ENCODE data around the gene PTGDR2. TPM values are rescaled to one million over a fixed set of nuclear protein-coding genes. Genes with fewer than 3 reads are reported as not detected.

The PTGDR2 gene
- total RNA-seq, 4 donors from 2014 or later, result 0.11 TPM; not detected in 3

DNA sequence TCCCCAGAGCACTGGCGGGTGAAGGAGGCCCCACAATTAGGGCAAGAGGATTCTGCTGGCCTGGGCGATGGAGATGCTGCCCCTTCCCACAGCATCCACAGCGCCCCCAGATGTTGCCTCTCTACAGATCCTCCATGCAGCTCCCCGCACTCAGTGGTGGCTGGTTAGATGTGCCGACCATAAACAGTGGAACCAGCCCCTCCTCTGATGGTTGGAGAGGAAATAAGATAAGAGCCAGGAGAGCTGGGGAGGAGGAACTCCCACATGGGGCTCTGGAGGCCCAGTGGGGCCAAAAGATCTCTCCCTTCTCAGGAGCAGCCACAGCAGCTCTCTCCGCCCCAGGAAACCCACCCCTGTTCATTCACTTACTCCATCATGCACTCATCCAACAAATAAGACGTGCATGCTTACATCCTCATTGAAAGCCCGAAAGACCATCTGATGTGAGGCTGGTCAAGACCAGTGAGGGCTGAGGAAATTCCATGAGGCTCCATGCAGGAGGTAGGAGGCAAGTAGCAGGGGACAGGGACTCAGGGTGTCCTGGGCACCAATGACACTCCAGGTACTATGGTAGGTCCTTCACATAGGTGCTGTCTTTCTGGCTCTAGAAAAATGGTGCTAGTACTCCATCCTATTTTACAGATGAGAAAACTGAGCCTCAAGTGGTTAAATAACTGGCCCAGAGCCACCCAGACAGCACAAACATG is 1.5 kb downstream of the PTGDR2 start:
- H3K27me3 ChIP-seq, result no peaks in the 10 kb centered on the region
- H3K36me3 ChIP-seq, result peaks cover 14 to 16% of the 10 kb centered on the region in 2 donors
- WGBS, 2 donors, result 88 to 91% methylated on average over 8 of the region's 8 CpGs
- intact Hi-C loops (cut with DNase I), result no loop called here
- no peak overlapping the region for H3K4me3 ChIP-seq (replicated peaks in 1 of 3)
- no peak for DNase-seq
- no peak for TF ChIP-seq POLR2A (IDR thresholded peaks at IDR 0.05)
- TF ChIP-seq, protein P1, sequence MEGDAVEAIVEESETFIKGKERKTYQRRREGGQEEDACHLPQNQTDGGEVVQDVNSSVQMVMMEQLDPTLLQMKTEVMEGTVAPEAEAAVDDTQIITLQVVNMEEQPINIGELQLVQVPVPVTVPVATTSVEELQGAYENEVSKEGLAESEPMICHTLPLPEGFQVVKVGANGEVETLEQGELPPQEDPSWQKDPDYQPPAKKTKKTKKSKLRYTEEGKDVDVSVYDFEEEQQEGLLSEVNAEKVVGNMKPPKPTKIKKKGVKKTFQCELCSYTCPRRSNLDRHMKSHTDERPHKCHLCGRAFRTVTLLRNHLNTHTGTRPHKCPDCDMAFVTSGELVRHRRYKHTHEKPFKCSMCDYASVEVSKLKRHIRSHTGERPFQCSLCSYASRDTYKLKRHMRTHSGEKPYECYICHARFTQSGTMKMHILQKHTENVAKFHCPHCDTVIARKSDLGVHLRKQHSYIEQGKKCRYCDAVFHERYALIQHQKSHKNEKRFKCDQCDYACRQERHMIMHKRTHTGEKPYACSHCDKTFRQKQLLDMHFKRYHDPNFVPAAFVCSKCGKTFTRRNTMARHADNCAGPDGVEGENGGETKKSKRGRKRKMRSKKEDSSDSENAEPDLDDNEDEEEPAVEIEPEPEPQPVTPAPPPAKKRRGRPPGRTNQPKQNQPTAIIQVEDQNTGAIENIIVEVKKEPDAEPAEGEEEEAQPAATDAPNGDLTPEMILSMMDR (IDR thresholded peaks at IDR 0.05), result no peak
- no peaks in the 10 kb centered on the region for H3K9me3 ChIP-seq
- no peak overlapping the region for H3K27ac ChIP-seq
- H3K4me1 ChIP-seq, result no peaks in the 10 kb centered on the region

DNA sequence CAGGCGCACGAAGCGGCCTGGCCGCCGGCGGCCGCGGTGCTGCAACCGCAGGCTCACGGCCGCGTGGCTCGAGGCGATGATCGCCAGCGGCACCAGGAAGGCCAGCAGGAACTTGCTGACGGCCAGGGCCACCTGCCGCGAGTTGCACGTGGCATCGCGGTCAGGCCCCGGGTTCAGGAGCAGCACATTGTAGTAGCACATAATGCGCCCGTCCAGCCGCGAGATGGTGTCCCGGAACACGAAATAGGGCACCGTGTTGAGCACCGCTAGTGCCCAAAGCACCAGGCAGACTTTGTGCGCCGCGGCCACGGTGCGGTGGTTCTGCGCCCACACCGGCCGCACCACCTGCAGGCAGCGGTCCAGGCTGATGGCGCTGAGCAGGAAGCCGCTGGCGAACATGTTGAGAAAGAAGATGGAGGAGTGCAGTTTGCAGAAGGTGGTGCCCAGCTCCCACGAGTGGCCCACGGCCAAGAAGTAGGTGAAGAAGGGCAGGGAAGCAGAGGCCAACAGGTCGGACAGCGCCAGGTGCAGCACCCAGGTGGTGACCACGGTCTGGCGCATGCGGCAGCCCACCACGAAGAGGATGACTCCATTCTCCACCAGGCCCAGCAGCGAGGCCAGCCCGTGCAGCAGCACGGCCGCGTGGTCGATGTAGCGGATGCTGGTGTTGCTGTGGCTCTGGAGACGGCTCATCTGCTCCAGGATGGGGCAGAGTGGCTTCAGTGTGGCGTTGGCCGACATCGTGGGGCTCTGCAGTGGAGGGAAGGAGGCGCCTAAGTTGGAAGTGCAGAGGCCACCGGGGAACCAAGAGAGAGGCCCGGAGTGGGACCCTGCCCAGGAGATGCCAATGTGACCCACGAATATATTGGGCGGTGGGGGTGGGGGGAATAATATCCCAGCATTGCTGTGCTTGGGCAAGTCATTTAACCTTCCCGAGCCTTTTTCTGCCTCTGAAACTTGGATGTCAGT is 2.5 kb downstream of the PTGDR2 start:
- Histone ChIP-seq H3K27me3 (no peaks in the 10 kb centered on the region), H3K27ac (no peak overlapping the region), H3K4me1 (no peaks in the 10 kb centered on the region), H3K36me3 (peaks cover 14 to 16% of the 10 kb centered on the region in 2 donors), H3K9me3 (no peaks in the 10 kb centered on the region), H3K4me3 (replicated peaks in 1 of 3) (no peak overlapping the region)
- TF ChIP-seq POLR2A (IDR thresholded peaks at IDR 0.05), result no peak
- TF ChIP-seq, protein P1 (IDR thresholded peaks at IDR 0.05), result no peak
- no peak for DNase-seq
- intact Hi-C loops (cut with DNase I), result no loop called here
- 81 to 92% methylated on average over 38 to 67 of the region's 68 CpGs for WGBS, 2 donors

DNA sequence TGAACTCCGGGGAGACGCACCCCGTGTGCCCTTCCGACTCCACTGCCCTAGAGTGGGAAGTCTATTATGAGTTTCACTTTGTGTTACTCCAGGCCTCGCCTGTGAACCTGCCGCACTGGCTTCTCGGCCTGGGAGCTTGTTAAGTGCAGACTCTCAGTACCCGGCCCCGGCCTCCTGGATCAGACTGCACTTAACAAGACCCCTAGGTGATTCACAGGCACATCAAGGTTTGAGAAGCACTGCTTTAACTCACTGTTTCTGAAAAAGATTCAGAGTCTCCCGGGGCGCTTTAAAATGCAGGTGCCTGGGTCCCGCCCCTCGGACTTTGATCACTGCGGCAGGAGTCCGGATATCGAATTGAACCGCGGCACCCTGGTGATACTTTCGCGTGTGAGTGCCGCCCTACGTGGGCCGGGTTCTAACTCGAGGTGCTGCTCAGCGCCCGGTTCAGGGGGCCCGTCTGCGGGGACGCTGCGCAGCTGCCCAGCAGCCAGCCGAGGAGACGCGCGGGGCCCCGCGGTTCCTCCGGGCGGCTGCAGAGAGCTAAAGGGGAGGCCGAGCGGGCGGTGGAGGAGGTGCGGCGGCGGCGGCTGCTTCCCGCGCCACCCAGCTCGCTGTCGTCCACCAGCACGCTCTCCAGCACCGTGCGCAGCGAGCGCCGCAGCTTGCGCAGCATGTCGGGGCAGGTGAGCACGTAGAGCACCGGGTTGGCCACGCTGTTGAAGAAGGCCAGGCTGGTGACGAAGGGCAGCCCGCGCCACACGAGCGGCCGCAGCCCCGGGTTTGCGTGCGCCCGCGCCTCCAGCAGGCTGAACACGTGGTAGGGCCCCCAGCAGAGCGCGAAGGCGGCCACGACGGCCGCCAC is 3.4 kb downstream of the PTGDR2 start:
- no peak for DNase-seq
- H3K4me1 ChIP-seq, result no peaks in the 10 kb centered on the region
- WGBS, 2 donors, result 48 to 81% methylated on average over 11 to 20 of the region's 78 CpGs
- TF ChIP-seq, protein P1 (IDR thresholded peaks at IDR 0.05), result no peak
- TF ChIP-seq POLR2A (IDR thresholded peaks at IDR 0.05), result no peak
- H3K9me3 ChIP-seq, result no peaks in the 10 kb centered on the region
- H3K27ac ChIP-seq, result no peak overlapping the region
- intact Hi-C loops (cut with DNase I), result no loop called here
- H3K36me3 ChIP-seq, result peaks cover 14 to 16% of the 10 kb centered on the region in 2 donors
- no peaks in the 10 kb centered on the region for H3K27me3 ChIP-seq
- no peak overlapping the region for H3K4me3 ChIP-seq (replicated peaks in 1 of 3)

DNA sequence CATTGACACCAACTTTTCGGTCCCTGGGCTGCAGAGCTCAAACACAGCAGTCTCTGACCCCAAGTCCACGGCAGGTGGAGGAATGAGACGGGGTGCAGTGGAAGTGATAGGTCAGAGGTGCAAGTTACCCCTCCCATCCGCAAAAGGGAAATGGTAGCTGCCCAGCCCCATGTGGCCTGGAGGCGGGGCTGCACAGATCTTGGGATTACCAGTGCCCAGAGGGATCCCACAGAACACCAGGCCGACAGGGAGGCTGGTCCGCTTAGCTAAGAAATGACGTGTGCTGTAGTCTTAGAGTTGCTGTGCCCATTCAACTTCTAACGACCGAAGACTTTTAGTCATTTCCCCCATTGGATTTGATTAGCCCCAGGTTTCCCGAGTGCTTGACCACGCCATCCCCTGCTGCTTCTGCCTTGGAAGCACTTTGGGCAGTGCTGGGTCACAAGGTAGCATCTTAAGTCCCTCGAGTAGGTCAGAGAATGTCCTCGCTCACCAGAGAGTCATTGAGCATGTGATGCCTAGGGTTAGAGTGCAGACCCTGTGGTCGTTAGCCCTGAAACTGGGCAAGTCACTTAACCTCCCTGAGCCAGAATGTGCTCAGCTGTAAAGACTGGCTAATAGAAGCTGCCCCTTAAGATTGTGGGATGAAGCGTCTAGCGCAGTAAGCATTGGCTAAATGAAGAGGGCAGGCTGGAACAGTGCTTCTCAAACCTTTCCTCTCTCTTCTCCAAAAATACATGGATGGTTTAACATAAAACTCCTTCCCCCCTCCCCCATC is 4.2 kb downstream of the PTGDR2 start:
- H3K36me3 ChIP-seq, result peaks cover 14 to 16% of the 10 kb centered on the region in 2 donors
- no peak overlapping the region for H3K27ac ChIP-seq
- H3K27me3 ChIP-seq, result no peaks in the 10 kb centered on the region
- no peak overlapping the region for H3K4me3 ChIP-seq (replicated peaks in 1 of 3)
- TF ChIP-seq, protein P1 (IDR thresholded peaks at IDR 0.05), result no peak
- TF ChIP-seq POLR2A (IDR thresholded peaks at IDR 0.05), result no peak
- H3K9me3 ChIP-seq, result no peaks in the 10 kb centered on the region
- no peaks in the 10 kb centered on the region for H3K4me1 ChIP-seq
- 91 to 94% methylated on average over 13 to 17 of the region's 17 CpGs for WGBS, 2 donors
- DNase-seq, result no peak
- intact Hi-C loops (cut with DNase I), result no loop called here

All from thyroid gland (tissue), 4 donors.